Transverse colon (tissue), 4 donors: ENCODE data around the gene AKT3.

Source experiments
- EP300 ChIP-seq: sonication (generic); formaldehyde crosslinking; IDR thresholded peaks from one replicate; pipeline ENCODE4 v1.6.1; 2017; ENCODE audit warnings: antibody characterized with exemption, low read depth
- POLR2A ChIP-seq: fragments of 450-650 bp; IDR thresholded peaks from one replicate; pipeline ENCODE4 v1.6.1; 2016; ENCODE audit warnings: antibody characterized with exemption, mild to moderate bottlenecking, moderate library complexity
- POLR2AphosphoS5 ChIP-seq, 3 donors: sonication (generic); formaldehyde crosslinking; IDR thresholded peaks; one replicate each; pipeline ENCODE4 v1.6.1; 2016; ENCODE audit warnings: antibody characterized with exemption in 3 of 3
- TF ChIP-seq, protein P1 (sequence below), 5 experiments: fragments of 200-600 bp in 3 of 5; fragments of 450-650 bp in 2 of 5; sonication (generic) in 3 of 5; IDR thresholded peaks; 1 replicate in 2 of 5; 2 replicates in 3 of 5; pipeline ENCODE4 v1.5.1; 2016 to 2017; ENCODE audit warnings: antibody characterized with exemption in 5 of 5, inconsistent platforms in 3 of 5, mild to moderate bottlenecking in 2 of 5, moderate library complexity in 1 of 5

- TF ChIP-seq, protein P1, sequence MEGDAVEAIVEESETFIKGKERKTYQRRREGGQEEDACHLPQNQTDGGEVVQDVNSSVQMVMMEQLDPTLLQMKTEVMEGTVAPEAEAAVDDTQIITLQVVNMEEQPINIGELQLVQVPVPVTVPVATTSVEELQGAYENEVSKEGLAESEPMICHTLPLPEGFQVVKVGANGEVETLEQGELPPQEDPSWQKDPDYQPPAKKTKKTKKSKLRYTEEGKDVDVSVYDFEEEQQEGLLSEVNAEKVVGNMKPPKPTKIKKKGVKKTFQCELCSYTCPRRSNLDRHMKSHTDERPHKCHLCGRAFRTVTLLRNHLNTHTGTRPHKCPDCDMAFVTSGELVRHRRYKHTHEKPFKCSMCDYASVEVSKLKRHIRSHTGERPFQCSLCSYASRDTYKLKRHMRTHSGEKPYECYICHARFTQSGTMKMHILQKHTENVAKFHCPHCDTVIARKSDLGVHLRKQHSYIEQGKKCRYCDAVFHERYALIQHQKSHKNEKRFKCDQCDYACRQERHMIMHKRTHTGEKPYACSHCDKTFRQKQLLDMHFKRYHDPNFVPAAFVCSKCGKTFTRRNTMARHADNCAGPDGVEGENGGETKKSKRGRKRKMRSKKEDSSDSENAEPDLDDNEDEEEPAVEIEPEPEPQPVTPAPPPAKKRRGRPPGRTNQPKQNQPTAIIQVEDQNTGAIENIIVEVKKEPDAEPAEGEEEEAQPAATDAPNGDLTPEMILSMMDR (IDR thresholded peaks at IDR 0.05): no peak
- TF ChIP-seq POLR2A: no peak
- TF ChIP-seq EP300: no peak
- no peak for TF ChIP-seq POLR2AphosphoS5 (IDR thresholded peaks at IDR 0.05)
Measured at GRCh38 chr1:243725075-243725474, 125.0 kb downstream of the AKT3 start.
